Stimulated activated naive B cell treated with anti-CD40 and anti-IgM and Interleukin-4, amounts not matched to agents 10 μg/mL and 1 μg/mL and 100 μg/mL, for 72 hours (primary cell): ENCODE measurements around the gene EDN3.

Experiments used
- ATAC-seq, 2 donors: fragments of 150-1000 bp; cut with Tn5 transposase; replicated peaks; 2 replicates each; pipeline ENCODE4 v1.10.0; 2021; ENCODE audit warnings: moderate library complexity in 1 of 2
- DNase-seq: peaks from one replicate; pipeline ENCODE4 v3.0.0; 2021
- H3K27ac Mint-ChIP-seq: one replicate; pipeline ENCODE4 v1.8.0; 2022; ENCODE audit warnings: mild to moderate bottlenecking, mixed read lengths
- H3K27me3 Mint-ChIP-seq, 2 donors: one replicate each; pipeline ENCODE4 v1.8.0; 2022; ENCODE audit warnings: mixed read lengths in 2 of 2
- H3K36me3 Mint-ChIP-seq, 2 donors: one replicate each; pipeline ENCODE4 v1.8.0; 2022; ENCODE audit warnings: mixed read lengths in 2 of 2, mild to moderate bottlenecking in 1 of 2
- H3K4me1 Mint-ChIP-seq, 2 donors: one replicate each; pipeline ENCODE4 v1.8.0; 2022; ENCODE audit warnings: mixed read lengths in 2 of 2, mild to moderate bottlenecking in 1 of 2
- H3K4me3 Mint-ChIP-seq, 2 donors: one replicate each; pipeline ENCODE4 v1.8.0; 2022; ENCODE audit warnings: mild to moderate bottlenecking in 2 of 2, mixed read lengths in 2 of 2, moderate library complexity in 1 of 2
- H3K9me3 Mint-ChIP-seq, 2 donors: one replicate each; pipeline ENCODE4 v1.8.0; 2022; ENCODE audit warnings: mixed read lengths in 2 of 2, mild to moderate bottlenecking in 1 of 2

The EDN3 gene

GRCh38 chr20:59291740-59292383 lies 8.5 kb upstream of the EDN3 start:
- no peaks in the 10 kb centered on the region for H3K9me3 Mint-ChIP-seq
- no peak overlapping the region for H3K27ac Mint-ChIP-seq
- peaks cover 16 to 51% of the 10 kb centered on the region in 2 donors for H3K27me3 Mint-ChIP-seq
- no peaks in the 10 kb centered on the region for H3K4me1 Mint-ChIP-seq
- no peak for ATAC-seq
- no peaks in the 10 kb centered on the region for H3K36me3 Mint-ChIP-seq
- DNase-seq, result no peak
- no peak overlapping the region for H3K4me3 Mint-ChIP-seq

- ATAC-seq, result no peak
- Mint-ChIP-seq H3K4me3 (no peak overlapping the region), H3K9me3 (no peaks in the 10 kb centered on the region), H3K36me3 (no peaks in the 10 kb centered on the region), H3K27me3 (peaks cover 42 to 72% of the 10 kb centered on the region in 2 donors), H3K4me1 (no peaks in the 10 kb centered on the region), H3K27ac (no peak overlapping the region)
- no peak for DNase-seq
Observed at GRCh38 chr20:59295531-59295930, 4.9 kb upstream of the EDN3 start.

- Mint-ChIP-seq H3K9me3 (no peaks in the 10 kb centered on the region), H3K36me3 (no peaks in the 10 kb centered on the region), H3K4me1 (no peaks in the 10 kb centered on the region), H3K27me3 (peaks cover 50 to 84% of the 10 kb centered on the region in 2 donors), H3K4me3 (no peak overlapping the region), H3K27ac (no peak overlapping the region)
- ATAC-seq, result no peak
- DNase-seq, result no peak
Observed at GRCh38 chr20:59297686-59298085, 2.7 kb upstream of the EDN3 start.

- Mint-ChIP-seq H3K36me3 (no peaks in the 10 kb centered on the region), H3K27ac (no peak overlapping the region), H3K4me3 (no peak overlapping the region), H3K27me3 (peaks cover 66 to 86% of the 10 kb centered on the region in 2 donors), H3K4me1 (no peaks in the 10 kb centered on the region), H3K9me3 (no peaks in the 10 kb centered on the region)
- ATAC-seq (no peak), DNase-seq (no peak)
Observed at GRCh38 chr20:59299945-59300332, 472 bp upstream of the EDN3 start.

GRCh38 chr20:59301343-59302007 lies 1.1 kb downstream of the EDN3 start:
- Mint-ChIP-seq H3K27me3 (peaks cover 62 to 87% of the 10 kb centered on the region in 2 donors), H3K36me3 (no peaks in the 10 kb centered on the region), H3K4me1 (no peaks in the 10 kb centered on the region), H3K4me3 (no peak overlapping the region), H3K9me3 (no peaks in the 10 kb centered on the region), H3K27ac (no peak overlapping the region)
- ATAC-seq (no peak), DNase-seq (no peak)

- no peak overlapping the region for H3K27ac Mint-ChIP-seq
- no peaks in the 10 kb centered on the region for H3K9me3 Mint-ChIP-seq
- peaks cover 39 to 61% of the 10 kb centered on the region in 2 donors for H3K27me3 Mint-ChIP-seq
- no peaks in the 10 kb centered on the region for H3K36me3 Mint-ChIP-seq
- no peak for ATAC-seq
- no peaks in the 10 kb centered on the region for H3K4me1 Mint-ChIP-seq
- DNase-seq, result no peak
- H3K4me3 Mint-ChIP-seq, result no peak overlapping the region
Observed at GRCh38 chr20:59305908-59306655, 5.7 kb downstream of the EDN3 start.

- Mint-ChIP-seq H3K27me3 (peaks cover 38 to 49% of the 10 kb centered on the region in 2 donors), H3K36me3 (no peaks in the 10 kb centered on the region), H3K4me3 (no peak overlapping the region), H3K9me3 (no peaks in the 10 kb centered on the region), H3K27ac (no peak overlapping the region), H3K4me1 (no peaks in the 10 kb centered on the region)
- no peak for DNase-seq
- no peak for ATAC-seq
Observed at GRCh38 chr20:59307270-59307669, 6.9 kb downstream of the EDN3 start.

- no peak for ATAC-seq
- no peaks in the 10 kb centered on the region for H3K36me3 Mint-ChIP-seq
- H3K27ac Mint-ChIP-seq, result no peak overlapping the region
- no peaks in the 10 kb centered on the region for H3K4me1 Mint-ChIP-seq
- no peak overlapping the region for H3K4me3 Mint-ChIP-seq
- no peaks in the 10 kb centered on the region for H3K9me3 Mint-ChIP-seq
- peaks cover 26 to 36% of the 10 kb centered on the region in 2 donors for H3K27me3 Mint-ChIP-seq
- no peak for DNase-seq
Observed at GRCh38 chr20:59308493-59309201, 8.2 kb downstream of the EDN3 start.

- Mint-ChIP-seq H3K36me3 (no peaks in the 10 kb centered on the region), H3K4me1 (no peaks in the 10 kb centered on the region), H3K27me3 (peaks cover 20 to 36% of the 10 kb centered on the region in 2 donors), H3K4me3 (no peak overlapping the region), H3K27ac (no peak overlapping the region), H3K9me3 (no peaks in the 10 kb centered on the region)
- ATAC-seq, result no peak
- DNase-seq, result no peak
Observed at GRCh38 chr20:59309218-59309617, 8.8 kb downstream of the EDN3 start.

- no peaks in the 10 kb centered on the region for H3K36me3 Mint-ChIP-seq
- no peaks in the 10 kb centered on the region for H3K4me1 Mint-ChIP-seq
- DNase-seq (no peak), ATAC-seq (no peak)
- peaks cover 4 to 10% of the 10 kb centered on the region in 2 donors for H3K27me3 Mint-ChIP-seq
- H3K9me3 Mint-ChIP-seq, result no peaks in the 10 kb centered on the region
- H3K4me3 Mint-ChIP-seq, result no peak overlapping the region
- H3K27ac Mint-ChIP-seq, result no peak overlapping the region
Observed at GRCh38 chr20:59314997-59315396, 14.6 kb downstream of the EDN3 start.

- Mint-ChIP-seq H3K4me1 (no peaks in the 10 kb centered on the region), H3K27ac (no peak overlapping the region), H3K4me3 (no peak overlapping the region), H3K9me3 (no peaks in the 10 kb centered on the region), H3K36me3 (no peaks in the 10 kb centered on the region), H3K27me3 (peaks cover 0 to 10% of the 10 kb centered on the region in 2 donors)
- DNase-seq (no peak), ATAC-seq (no peak)
Observed at GRCh38 chr20:59316911-59317731, 16.7 kb downstream of the EDN3 start.

GRCh38 chr20:59318201-59318790 lies 17.9 kb downstream of the EDN3 start:
- ATAC-seq, result no peak
- DNase-seq, result no peak
- Mint-ChIP-seq H3K27ac (no peak overlapping the region), H3K4me3 (no peak overlapping the region), H3K27me3 (peaks cover 0 to 10% of the 10 kb centered on the region in 2 donors), H3K9me3 (no peaks in the 10 kb centered on the region), H3K36me3 (no peaks in the 10 kb centered on the region), H3K4me1 (no peaks in the 10 kb centered on the region)

GRCh38 chr20:59318803-59319202 lies 18.4 kb downstream of the EDN3 start:
- Mint-ChIP-seq H3K27ac (no peak overlapping the region), H3K9me3 (no peaks in the 10 kb centered on the region), H3K36me3 (no peaks in the 10 kb centered on the region), H3K4me3 (no peak overlapping the region), H3K4me1 (no peaks in the 10 kb centered on the region), H3K27me3 (peaks cover 0 to 7% of the 10 kb centered on the region in 2 donors)
- no peak for ATAC-seq
- no peak for DNase-seq
